HG03558 (cell line): ENCODE results near the gene ALPK3.

ENCODE experiments used
- ATAC-seq: cut with Tn5 transposase; IDR thresholded peaks from one replicate; pipeline ENCODE4 v1.9.1; 2021; ENCODE audit warnings: moderate number of reproducible peaks; ENCODE audit not compliant: unreplicated experiment; ENCODE audit errors: extremely low read depth

Gene ALPK3

GRCh38 chr15:84819791-84820190 is 2.6 kb downstream of the ALPK3 start:
- ATAC-seq = no peak

DNA sequence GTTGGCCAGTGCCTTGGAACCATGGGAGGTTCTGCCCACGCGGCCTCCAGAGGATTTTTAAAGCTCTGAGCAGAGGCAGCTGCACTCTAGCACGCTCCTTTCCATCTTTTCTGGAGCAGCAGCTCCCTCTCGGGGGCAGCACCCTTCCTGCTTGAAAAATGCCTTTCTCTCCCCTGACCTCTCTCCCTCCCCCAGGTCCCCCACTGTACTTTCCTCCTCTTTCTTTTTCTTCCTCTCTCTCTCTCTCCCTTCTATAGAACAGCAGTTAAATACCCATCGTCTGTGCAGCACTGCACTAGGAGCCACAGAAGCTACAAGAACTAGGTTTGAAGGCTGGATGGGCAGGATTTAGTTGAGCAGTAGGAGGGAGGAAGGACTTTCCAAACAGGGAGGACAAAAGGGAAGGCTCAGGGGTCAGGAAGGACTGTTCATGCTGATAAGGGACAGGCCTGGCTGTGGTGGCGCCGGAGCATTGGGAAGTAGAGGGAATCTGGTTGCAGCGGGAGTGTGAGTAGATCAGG is 4.4 kb downstream of the ALPK3 start:
- ATAC-seq = no peak

DNA sequence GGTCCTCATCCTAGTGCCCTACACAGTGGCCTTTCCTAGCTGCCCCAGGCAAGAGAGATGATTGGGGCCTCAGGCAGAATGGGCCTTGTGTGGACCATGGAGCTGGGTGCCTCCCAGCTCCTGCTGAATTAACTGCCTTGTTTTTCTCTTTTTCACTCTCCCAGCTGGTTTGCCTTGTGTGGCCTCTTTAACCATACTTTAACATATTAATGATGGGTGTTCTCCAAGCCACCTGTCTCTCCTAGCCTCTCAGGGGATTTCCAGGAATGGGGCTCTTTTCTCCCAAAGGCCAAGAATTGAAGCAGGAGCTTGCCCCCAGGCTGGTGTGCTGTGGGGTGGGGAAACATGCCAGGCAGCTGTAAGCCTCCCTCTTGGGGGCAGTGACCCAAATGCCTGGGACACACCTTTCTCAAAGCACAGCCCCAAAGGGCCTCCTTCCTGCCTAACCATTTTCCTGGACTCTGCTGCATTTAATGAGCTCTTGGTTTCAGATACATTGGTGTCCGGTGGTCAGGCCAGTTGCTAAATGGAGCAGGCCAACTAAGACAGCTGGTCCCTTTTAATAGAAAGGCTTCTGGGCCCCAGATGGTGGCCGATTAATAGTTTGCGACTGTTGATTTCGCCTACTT is 5.6 kb downstream of the ALPK3 start:
- no peak for ATAC-seq

GRCh38 chr15:84823282-84823878 is 6.2 kb downstream of the ALPK3 start:
- ATAC-seq = no peak

DNA sequence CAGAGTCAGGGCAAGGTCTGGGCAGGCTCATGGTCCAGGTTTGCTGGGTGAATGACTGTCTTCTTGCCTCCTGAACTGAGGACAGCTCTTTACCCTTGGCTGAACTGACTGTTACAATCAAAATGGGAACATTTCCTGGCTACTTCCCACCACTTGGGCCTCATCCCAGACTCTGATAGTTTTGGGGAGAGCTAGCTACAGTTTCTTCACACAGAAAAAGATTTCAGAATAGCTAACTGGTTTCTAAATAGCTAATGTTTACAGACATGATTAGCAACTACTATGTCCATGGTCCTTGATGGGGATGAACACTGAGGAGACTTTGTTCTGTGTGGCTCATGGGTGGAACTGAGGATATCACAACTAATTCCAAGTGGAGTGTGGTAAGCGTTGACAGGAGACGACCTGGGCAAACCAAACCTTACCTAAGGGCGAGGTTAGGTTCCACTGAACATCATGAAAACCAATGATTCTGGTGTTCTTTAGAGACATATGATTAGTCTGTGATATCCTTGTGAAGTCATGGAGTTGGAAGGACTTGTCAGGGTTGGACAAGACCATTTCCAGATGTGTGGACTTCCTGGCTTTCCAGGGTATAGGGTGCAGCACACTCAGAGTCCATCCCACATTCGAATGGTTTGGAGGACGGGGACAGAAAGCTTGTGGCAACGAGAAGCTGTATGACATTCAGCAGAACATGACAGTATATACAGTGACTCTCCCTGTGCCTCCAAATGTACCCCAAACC is 7.3 kb downstream of the ALPK3 start:
- ATAC-seq = no peak

- ATAC-seq = no peak
Observed at GRCh38 chr15:84826369-84826823, 9.2 kb downstream of the ALPK3 start.

GRCh38 chr15:84827246-84827645 is 10.1 kb downstream of the ALPK3 start:
- ATAC-seq = no peak

- no peak for ATAC-seq
Observed at GRCh38 chr15:84828086-84828908, 11.1 kb downstream of the ALPK3 start.

DNA sequence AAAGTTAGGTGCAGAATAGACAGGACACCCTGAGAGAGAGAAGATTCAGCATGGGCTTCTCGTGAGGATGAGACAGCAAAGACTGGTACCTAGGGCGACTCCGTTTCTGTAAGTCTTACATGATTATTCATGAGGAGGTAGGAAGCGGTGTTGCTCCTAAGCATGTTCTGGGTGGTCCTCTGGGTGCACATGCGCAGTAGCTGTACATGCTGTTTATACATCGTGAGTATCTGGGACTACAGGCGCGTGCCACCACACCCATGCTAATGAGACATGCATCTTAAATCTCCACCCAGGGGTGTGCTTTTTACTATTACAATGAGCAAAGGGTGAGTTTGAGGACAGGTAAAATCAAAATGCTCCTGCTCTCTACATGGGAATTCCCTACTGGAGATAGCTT is 12.3 kb downstream of the ALPK3 start:
- no peak for ATAC-seq

DNA sequence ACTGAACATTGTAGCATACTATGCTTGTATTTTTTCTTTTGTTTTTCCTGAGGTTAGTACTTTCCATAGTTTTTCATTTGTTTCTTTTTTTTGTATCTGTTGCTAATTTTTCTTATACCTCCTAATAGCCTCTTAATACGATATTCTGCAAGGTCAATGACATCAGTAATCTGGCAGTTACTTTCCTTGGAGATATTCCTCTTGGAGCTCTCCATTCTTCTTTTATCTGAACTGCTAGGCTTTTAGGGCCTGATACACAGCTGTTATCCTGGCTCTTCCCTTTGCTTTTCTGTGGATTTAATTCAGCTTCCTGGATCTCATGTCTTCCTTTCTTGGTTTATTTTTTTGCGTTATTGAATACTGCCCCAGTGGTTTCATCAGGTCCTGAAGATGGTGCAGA is 12.9 kb downstream of the ALPK3 start:
- ATAC-seq = no peak

DNA sequence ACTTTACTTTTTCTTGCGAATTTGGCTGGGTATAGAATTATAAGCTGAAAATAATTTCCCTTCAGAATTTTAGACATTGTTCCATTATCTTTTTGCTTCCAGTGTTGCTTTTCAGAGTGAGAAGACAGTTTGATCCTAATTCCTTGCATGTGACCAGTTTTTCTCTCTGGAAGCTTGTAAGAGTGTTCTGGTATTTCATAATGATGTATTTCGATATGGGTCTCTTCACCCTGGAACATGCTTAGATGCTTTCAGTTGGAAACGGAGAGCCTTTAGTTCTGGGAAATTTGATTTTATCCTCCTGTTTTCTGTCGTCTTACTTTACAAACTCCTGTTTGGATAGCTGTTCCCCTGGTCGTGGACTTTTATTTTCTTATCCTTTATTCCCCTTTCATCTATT is 13.9 kb downstream of the ALPK3 start:
- no peak for ATAC-seq

- no peak for ATAC-seq
Observed at GRCh38 chr15:84831613-84832012, 14.5 kb downstream of the ALPK3 start.

DNA sequence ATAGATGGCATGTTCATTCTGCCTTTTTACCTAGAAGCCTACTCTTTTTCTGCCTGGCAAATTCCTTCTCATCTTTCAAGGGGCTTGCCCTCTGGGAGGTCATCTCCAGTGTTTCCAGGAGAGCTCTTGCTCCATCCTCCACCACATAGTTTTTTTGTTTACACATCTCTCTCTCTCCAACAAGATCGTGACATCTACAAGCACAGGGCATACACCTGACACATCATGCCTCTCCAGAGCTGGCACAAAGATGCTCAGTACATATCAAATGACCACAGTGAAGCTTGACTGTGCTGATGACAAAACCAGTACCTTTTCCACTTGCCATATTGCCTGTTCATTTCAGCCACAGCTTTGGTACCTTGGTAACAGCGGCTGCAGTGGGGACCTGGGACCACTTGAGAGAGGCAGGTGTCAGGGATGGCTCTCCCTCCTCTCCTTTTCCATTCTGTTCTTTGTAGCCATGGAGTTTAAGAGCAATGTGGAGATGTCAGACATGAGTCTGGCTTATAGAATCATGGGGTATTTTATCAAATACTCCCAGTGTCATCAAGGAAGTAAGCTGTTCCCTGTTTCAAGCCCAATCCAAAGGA is 15.4 kb downstream of the ALPK3 start:
- ATAC-seq = no peak

DNA sequence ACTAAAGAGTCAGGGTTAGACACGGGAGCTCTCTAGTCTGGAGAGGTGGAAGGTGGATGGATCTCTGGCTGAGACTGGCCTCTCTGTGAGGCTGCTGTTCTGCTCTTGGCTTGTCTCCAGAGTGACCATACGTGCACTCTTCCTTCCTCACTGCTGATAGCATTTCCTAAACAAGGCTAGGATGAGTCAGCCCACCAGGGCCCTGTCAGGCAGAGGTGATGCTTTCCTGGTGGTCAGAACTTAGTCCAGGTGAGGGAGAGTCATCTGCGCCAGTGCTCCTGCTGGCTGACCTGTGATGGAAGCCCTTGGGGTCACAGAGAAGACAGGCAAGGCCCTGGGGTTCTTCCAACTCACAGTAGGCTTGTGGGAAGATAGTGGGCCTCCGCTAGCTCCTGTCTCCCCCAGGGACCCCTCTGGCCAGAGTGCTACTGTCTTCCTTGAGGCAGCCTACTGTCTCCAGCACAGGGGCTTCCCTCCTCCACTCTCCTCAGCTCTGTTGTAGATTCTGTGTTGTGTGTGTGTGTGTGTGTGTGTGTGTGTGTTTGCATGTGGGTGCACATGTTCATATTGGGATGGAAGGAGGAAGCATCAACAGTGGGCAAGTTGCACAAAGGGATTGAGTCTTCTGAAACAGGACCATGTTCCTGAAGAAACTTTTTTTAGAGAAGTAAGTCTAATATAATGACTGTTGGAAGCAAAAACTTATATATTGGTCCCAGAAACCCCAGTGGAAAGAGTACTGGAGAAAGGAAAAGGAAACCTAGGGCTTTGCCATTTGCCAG is 16.5 kb downstream of the ALPK3 start:
- ATAC-seq = no peak

DNA sequence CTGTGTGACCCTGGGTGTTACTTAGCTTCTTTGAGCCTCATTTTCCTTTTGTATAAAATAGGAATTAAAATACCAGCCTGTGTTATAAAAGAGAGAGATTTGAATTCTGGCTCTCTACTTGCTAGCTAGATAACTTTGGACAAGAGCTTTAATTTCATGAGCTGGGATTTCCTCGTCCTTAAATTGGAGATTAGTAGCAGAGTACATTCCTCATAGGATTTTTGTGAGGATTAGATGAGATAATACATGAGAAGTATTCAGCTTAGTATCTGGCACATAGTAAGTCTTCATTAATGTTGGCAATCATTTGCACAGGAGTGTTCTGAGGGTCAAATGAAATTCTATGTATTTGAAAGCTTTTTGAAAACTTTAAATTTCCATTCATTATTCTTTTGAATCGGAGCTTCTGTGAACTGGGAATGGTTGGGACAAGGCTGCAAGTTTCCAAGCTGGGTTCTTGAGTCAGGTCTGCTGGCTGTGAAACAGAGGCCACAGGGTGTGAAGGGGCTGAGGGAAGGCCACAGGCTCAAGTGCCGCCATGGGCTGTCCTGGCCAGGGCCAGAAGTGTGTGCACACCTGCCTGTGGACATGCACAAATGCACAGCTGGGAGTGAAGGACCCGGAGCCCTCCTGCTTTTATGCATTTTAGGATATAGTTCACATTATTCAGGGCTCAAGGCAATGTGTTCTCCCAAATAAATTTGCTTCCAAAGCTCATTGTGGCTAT is 17.2 kb downstream of the ALPK3 start:
- ATAC-seq = no peak

DNA sequence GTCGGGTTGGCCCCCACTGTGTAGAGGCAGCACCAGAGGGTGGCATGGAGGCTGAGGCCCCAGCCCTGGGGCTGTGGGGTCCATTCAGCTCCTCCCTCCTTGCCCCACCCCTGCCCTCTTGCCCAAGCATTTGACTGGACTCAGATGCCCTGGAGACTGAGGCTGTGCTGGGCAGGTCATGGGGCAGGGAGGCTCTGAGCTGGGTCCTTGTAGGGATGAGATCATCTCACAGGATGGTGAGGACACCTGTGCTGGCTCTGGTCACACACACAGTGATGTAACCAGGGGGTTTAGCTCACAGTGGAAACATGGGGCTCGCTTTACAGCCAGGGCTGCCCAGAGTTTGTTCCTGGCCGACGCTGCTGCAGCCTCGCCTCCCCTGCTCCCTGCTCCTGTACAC is 17.8 kb downstream of the ALPK3 start:
- ATAC-seq = no peak

DNA sequence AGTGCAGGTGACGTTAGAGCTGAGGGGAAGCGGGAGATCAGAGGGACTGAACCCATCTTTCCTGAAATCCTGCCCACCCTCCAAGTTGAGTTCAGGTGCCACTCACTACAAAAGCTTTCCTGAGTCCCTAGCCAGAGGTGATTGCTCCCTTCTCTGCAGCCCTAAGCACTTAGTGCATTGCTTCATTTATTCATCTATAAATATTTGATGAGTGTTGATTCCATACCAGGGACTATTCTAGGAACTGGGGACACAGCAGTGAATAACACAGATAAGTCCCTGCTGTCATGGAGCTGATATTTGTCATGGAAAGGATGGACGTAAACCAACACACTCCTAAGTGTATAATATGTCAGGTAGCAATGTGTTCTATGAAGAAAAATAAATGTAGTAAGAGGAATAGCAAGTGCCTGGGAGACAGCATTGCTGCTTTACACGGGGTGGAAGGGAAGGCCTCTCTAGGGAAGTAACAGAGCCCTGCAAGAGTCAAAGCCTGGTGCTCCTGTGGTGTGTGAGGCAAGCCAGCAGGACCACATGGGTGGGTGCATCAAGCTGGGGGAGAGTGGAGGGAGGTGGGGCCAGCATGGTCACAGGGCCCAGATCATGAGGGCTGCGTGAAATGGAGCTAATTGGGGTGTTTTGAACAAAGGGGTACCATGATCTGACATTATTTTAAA is 18.6 kb downstream of the ALPK3 start:
- ATAC-seq = no peak

GRCh38 chr15:84836844-84837243 is 19.7 kb downstream of the ALPK3 start:
- ATAC-seq = no peak
